ENCODE results near the gene PRTN3. TPM values are rescaled to one million over a fixed set of nuclear protein-coding genes. Genes with fewer than 3 reads are reported as not detected.

The PRTN3 gene
- total and polyA plus RNA-seq, 2 of the 4 experiments (the other 2 are of a cell fraction), result not detected

GRCh38 chr19:801861-802497 is 38.8 kb upstream of the PRTN3 start:
- no peak for TF ChIP-seq CEBPB (IDR thresholded peaks at IDR 0.05; ENCODE audit: low read depth, low read length)
- no peak for TF ChIP-seq MAFK (IDR thresholded peaks at IDR 0.05; ENCODE audit: low read depth, low read length)
- no peak for TF ChIP-seq BHLHE40 (IDR thresholded peaks at IDR 0.05; ENCODE audit: low read depth, low read length)
- no peak for TF ChIP-seq POLR2A (IDR thresholded peaks at IDR 0.05; ENCODE audit: low read depth, low read length)
- TF ChIP-seq MXI1 (IDR thresholded peaks at IDR 0.05; ENCODE audit: borderline replicate concordance, low read depth, low read length), result no peak
- no peak overlapping the region for H2BK5ac ChIP-seq (ENCODE audit: low read depth, low read length, poor library complexity, severe bottlenecking)
- peaks cover 30% of the 10 kb centered on the region for H3K4me1 ChIP-seq (ENCODE audit: control insufficient read depth, insufficient read depth, low read length)
- no peaks in the 10 kb centered on the region for H3K9me3 ChIP-seq (ENCODE audit: control insufficient read depth, insufficient read depth, low read length)
- H3K36me3 ChIP-seq (ENCODE audit: control insufficient read depth, insufficient read depth, low read length), result peaks cover 64% of the 10 kb centered on the region
- no peak overlapping the region for H4K91ac ChIP-seq (ENCODE audit: insufficient read depth, low read depth, low read length)
- H3K4me2 ChIP-seq (ENCODE audit: low read depth, low read length), result peak overlapping the region; percentile 9; the same call in 1 of the 2 replicates
- ChIA-PET CTCF (interaction anchor here (1.1 kb wide), 1 partner anchor 31 kb away, joined by 4 read pairs; no protein-coding TSS in a partner anchor), POLR2A (ENCODE audit: unreplicated experiment) (no interaction called here)
- H3K9me1 ChIP-seq (ENCODE audit: insufficient read depth, low read length), result peaks cover 11% of the 10 kb centered on the region; the same call in 1 of the 2 replicates
- no peak overlapping the region for H3K18ac ChIP-seq (ENCODE audit: low read depth, low read length)
- DNase-seq (peak; percentile 44), ATAC-seq (ENCODE audit: low read depth) (no peak)
- H2BK120ac ChIP-seq (ENCODE audit: low read depth, low read length), result no peak overlapping the region
- peak overlapping the region; percentile 19 for H2AFZ ChIP-seq (replicated peaks; ENCODE audit: low read length, poor library complexity)
- H4K20me1 ChIP-seq (ENCODE audit: insufficient read depth, low read length), result peaks cover 91% of the 10 kb centered on the region
- no peak overlapping the region for H3K27ac ChIP-seq (ENCODE audit: insufficient read depth, low read length)
- no peak overlapping the region for H3K4ac ChIP-seq (ENCODE audit: low read depth, low read length)
- WGBS, 2 experiments (ENCODE audit: extremely low coverage in 2 of 2, insufficient read length in 1 of 2), result 72% methylated on average over 5 of the region's 23 CpGs; no CpG with 5 or more reads in 1 of the 2 experiments
- intact Hi-C loops (cut with micrococcal nuclease) (no loop called here), in situ Hi-C loops (cut with MboI; ENCODE audit: low sequenced_read_pairs) (no loop called here), dilution Hi-C loops (cut with HindIII; ENCODE audit: low sequenced_read_pairs, unreplicated experiment) (no loop called here)
- H3K79me1 ChIP-seq (ENCODE audit: low read depth in 1 of 2, low read length in 2 of 2), result peaks cover 0 to 27% of the 10 kb centered on the region in 2 experiments; a peak in 2 of 4 replicates
- H2BK15ac ChIP-seq (ENCODE audit: low read depth, low read length), result no peak overlapping the region
- H2AK5ac ChIP-seq (ENCODE audit: low read depth, low read length), result peak overlapping the region; percentile 24; the same call in 1 of the 2 replicates
- no peak overlapping the region for H3K14ac ChIP-seq (replicated peaks; ENCODE audit: low read depth, low read length)
- H3K23ac ChIP-seq (ENCODE audit: low read depth, low read length), result no peak overlapping the region
- peak overlapping the region; percentile 76 for H2AK9ac ChIP-seq (replicated peaks; ENCODE audit: low read depth, low read length, poor library complexity)
- no peak overlapping the region for H3K56ac ChIP-seq (ENCODE audit: extremely low read depth, insufficient read depth, low read length)
- H3K9ac ChIP-seq (ENCODE audit: low read depth, low read length), result no peak overlapping the region
- H2BK20ac ChIP-seq (ENCODE audit: low read depth, low read length), result no peak overlapping the region
- BruUV-seq (replicated peaks), result no TSS peak
- H4K5ac ChIP-seq (ENCODE audit: low read depth, low read length), result no peak overlapping the region
- H3K27me3 ChIP-seq (ENCODE audit: control insufficient read depth, insufficient read depth, low read length), result no peaks in the 10 kb centered on the region
- H3K4me3 ChIP-seq (ENCODE audit: insufficient read depth, low read depth, low read length), result no peak overlapping the region
- no peak overlapping the region for H4K8ac ChIP-seq (ENCODE audit: low read depth in 2 of 2, low read length in 2 of 2)
